ENCODE results near the gene ACAA1.

Gene ACAA1

GRCh38 chr3:38121832-38122461 is 15.0 kb downstream of the ACAA1 start:
- Histone ChIP-seq H3K36me3 (ENCODE audit: insufficient read depth, low read length) (peaks cover 56% of the 10 kb centered on the region), H3K27me3 (ENCODE audit: insufficient read depth, low read length) (no peaks in the 10 kb centered on the region), H3K9ac (ENCODE audit: low read depth, low read length) (no peak overlapping the region), H3K4me1 (ENCODE audit: insufficient read depth, low read length) (no peaks in the 10 kb centered on the region), H3K9me3 (ENCODE audit: insufficient read depth, low read depth, low read length) (no peaks in the 10 kb centered on the region), H3K4me3 (ENCODE audit: low read length) (no peak overlapping the region), H3K27ac (ENCODE audit: low read depth, low read length) (no peak overlapping the region)
- 94% methylated on average over 13 of the region's 13 CpGs for WGBS

GRCh38 chr3:38121451-38121831 is 15.5 kb downstream of the ACAA1 start:
- Histone ChIP-seq H3K4me1 (ENCODE audit: insufficient read depth, low read length) (no peaks in the 10 kb centered on the region), H3K27me3 (ENCODE audit: insufficient read depth, low read length) (no peaks in the 10 kb centered on the region), H3K9ac (ENCODE audit: low read depth, low read length) (no peak overlapping the region), H3K27ac (ENCODE audit: low read depth, low read length) (no peak overlapping the region), H3K36me3 (ENCODE audit: insufficient read depth, low read length) (peaks cover 51% of the 10 kb centered on the region), H3K9me3 (ENCODE audit: insufficient read depth, low read depth, low read length) (no peaks in the 10 kb centered on the region), H3K4me3 (ENCODE audit: low read length) (no peak overlapping the region)
- 94% methylated on average over 9 of the region's 9 CpGs for WGBS

- Histone ChIP-seq H3K27ac (ENCODE audit: low read depth, low read length) (no peak overlapping the region), H3K4me1 (ENCODE audit: insufficient read depth, low read length) (no peaks in the 10 kb centered on the region), H3K9me3 (ENCODE audit: insufficient read depth, low read depth, low read length) (no peaks in the 10 kb centered on the region), H3K27me3 (ENCODE audit: insufficient read depth, low read length) (no peaks in the 10 kb centered on the region), H3K9ac (ENCODE audit: low read depth, low read length) (no peak overlapping the region), H3K4me3 (ENCODE audit: low read length) (no peak overlapping the region), H3K36me3 (ENCODE audit: insufficient read depth, low read length) (peaks cover 46% of the 10 kb centered on the region)
- 92% methylated on average over 11 of the region's 11 CpGs for whole genome bisulfite sequencing
These were observed 16.1 kb downstream of the ACAA1 start for GRCh38 chr3:38120693-38121450.

GRCh38 chr3:38119821-38120692 is 16.9 kb downstream of the ACAA1 start:
- 93% methylated on average over 7 of the region's 7 CpGs for WGBS

GRCh38 chr3:38119248-38119544 is 17.7 kb downstream of the ACAA1 start:
- WGBS: 94% methylated on average over 1 of the region's 1 CpG
- Histone ChIP-seq H3K36me3 (ENCODE audit: insufficient read depth, low read length) (peaks cover 29% of the 10 kb centered on the region), H3K4me1 (ENCODE audit: insufficient read depth, low read length) (no peaks in the 10 kb centered on the region), H3K27me3 (ENCODE audit: insufficient read depth, low read length) (no peaks in the 10 kb centered on the region), H3K9ac (ENCODE audit: low read depth, low read length) (no peak overlapping the region), H3K9me3 (ENCODE audit: insufficient read depth, low read depth, low read length) (no peaks in the 10 kb centered on the region), H3K4me3 (ENCODE audit: low read length) (no peak overlapping the region), H3K27ac (ENCODE audit: low read depth, low read length) (no peak overlapping the region)

More at GRCh38 chr3:38119821-38120692, 16.9 kb downstream of the ACAA1 start:
- H3K9ac ChIP-seq (ENCODE audit: low read depth, low read length): no peak overlapping the region
- H3K27me3 ChIP-seq (ENCODE audit: insufficient read depth, low read length): no peaks in the 10 kb centered on the region
- H3K4me1 ChIP-seq (ENCODE audit: insufficient read depth, low read length): no peaks in the 10 kb centered on the region
- H3K36me3 ChIP-seq (ENCODE audit: insufficient read depth, low read length): peaks cover 37% of the 10 kb centered on the region
- H3K27ac ChIP-seq (ENCODE audit: low read depth, low read length): no peak overlapping the region
- no peak overlapping the region for H3K4me3 ChIP-seq (ENCODE audit: low read length)
- no peaks in the 10 kb centered on the region for H3K9me3 ChIP-seq (ENCODE audit: insufficient read depth, low read depth, low read length)

GRCh38 chr3:38118421-38119247 is 18.3 kb downstream of the ACAA1 start:
- no peak overlapping the region for H3K27ac ChIP-seq (ENCODE audit: low read depth, low read length)
- no peaks in the 10 kb centered on the region for H3K9me3 ChIP-seq (ENCODE audit: insufficient read depth, low read depth, low read length)
- peaks cover 25% of the 10 kb centered on the region for H3K36me3 ChIP-seq (ENCODE audit: insufficient read depth, low read length)
- H3K4me3 ChIP-seq (ENCODE audit: low read length): no peak overlapping the region
- H3K4me1 ChIP-seq (ENCODE audit: insufficient read depth, low read length): no peaks in the 10 kb centered on the region
- H3K27me3 ChIP-seq (ENCODE audit: insufficient read depth, low read length): no peaks in the 10 kb centered on the region
- H3K9ac ChIP-seq (ENCODE audit: low read depth, low read length): no peak overlapping the region
- WGBS: 96% methylated on average over 13 of the region's 13 CpGs

- no peak overlapping the region for H3K4me3 ChIP-seq (ENCODE audit: low read length)
- peaks cover 20% of the 10 kb centered on the region for H3K36me3 ChIP-seq (ENCODE audit: insufficient read depth, low read length)
- no peaks in the 10 kb centered on the region for H3K27me3 ChIP-seq (ENCODE audit: insufficient read depth, low read length)
- H3K9me3 ChIP-seq (ENCODE audit: insufficient read depth, low read depth, low read length): no peaks in the 10 kb centered on the region
- 74% methylated on average over 11 of the region's 11 CpGs for WGBS
- H3K4me1 ChIP-seq (ENCODE audit: insufficient read depth, low read length): no peaks in the 10 kb centered on the region
- H3K9ac ChIP-seq (ENCODE audit: low read depth, low read length): no peak overlapping the region
- no peak overlapping the region for H3K27ac ChIP-seq (ENCODE audit: low read depth, low read length)
These were observed 19.0 kb downstream of the ACAA1 start for GRCh38 chr3:38117748-38118420.

- H3K27me3 ChIP-seq (ENCODE audit: insufficient read depth, low read length): no peaks in the 10 kb centered on the region
- H3K36me3 ChIP-seq (ENCODE audit: insufficient read depth, low read length): peaks cover 13% of the 10 kb centered on the region
- H3K9ac ChIP-seq (ENCODE audit: low read depth, low read length): no peak overlapping the region
- H3K4me1 ChIP-seq (ENCODE audit: insufficient read depth, low read length): no peaks in the 10 kb centered on the region
- no peak overlapping the region for H3K27ac ChIP-seq (ENCODE audit: low read depth, low read length)
- no peak overlapping the region for H3K4me3 ChIP-seq (ENCODE audit: low read length)
- 90% methylated on average over 10 of the region's 10 CpGs for WGBS
- H3K9me3 ChIP-seq (ENCODE audit: insufficient read depth, low read depth, low read length): no peaks in the 10 kb centered on the region
These were observed 19.7 kb downstream of the ACAA1 start for GRCh38 chr3:38117163-38117716.

- Histone ChIP-seq H3K36me3 (ENCODE audit: insufficient read depth, low read length) (peaks cover 8% of the 10 kb centered on the region), H3K4me3 (ENCODE audit: low read length) (no peak overlapping the region), H3K27ac (ENCODE audit: low read depth, low read length) (no peak overlapping the region), H3K9ac (ENCODE audit: low read depth, low read length) (no peak overlapping the region), H3K9me3 (ENCODE audit: insufficient read depth, low read depth, low read length) (no peaks in the 10 kb centered on the region), H3K4me1 (ENCODE audit: insufficient read depth, low read length) (no peaks in the 10 kb centered on the region), H3K27me3 (ENCODE audit: insufficient read depth, low read length) (no peaks in the 10 kb centered on the region)
- 94% methylated on average over 12 of the region's 12 CpGs for WGBS
These were observed 20.3 kb downstream of the ACAA1 start for GRCh38 chr3:38116471-38117162.

Data from HUES64 (cell line).